GM12864 (cell line): ENCODE results near the gene PRDX1.

Experiments
- DNase-seq: peaks from one replicate; pipeline ENCODE4 v3.0.0-alpha.2; 2011; ENCODE audit warnings: low read depth
- H3K4me3 ChIP-seq: 2 replicates; pipeline ENCODE4 v1.5.1; 2011; ENCODE audit warnings: mild to moderate bottlenecking, low read depth, low read length, control low read depth
- TF ChIP-seq, protein P1 (sequence below): IDR thresholded peaks from 2 replicates; pipeline ENCODE4 v1.5.1; 2011; ENCODE audit warnings: low read depth, mild to moderate bottlenecking, moderate library complexity, low read length, control low read depth, inconsistent platforms; ENCODE audit errors: missing control alignments

Gene PRDX1

DNA sequence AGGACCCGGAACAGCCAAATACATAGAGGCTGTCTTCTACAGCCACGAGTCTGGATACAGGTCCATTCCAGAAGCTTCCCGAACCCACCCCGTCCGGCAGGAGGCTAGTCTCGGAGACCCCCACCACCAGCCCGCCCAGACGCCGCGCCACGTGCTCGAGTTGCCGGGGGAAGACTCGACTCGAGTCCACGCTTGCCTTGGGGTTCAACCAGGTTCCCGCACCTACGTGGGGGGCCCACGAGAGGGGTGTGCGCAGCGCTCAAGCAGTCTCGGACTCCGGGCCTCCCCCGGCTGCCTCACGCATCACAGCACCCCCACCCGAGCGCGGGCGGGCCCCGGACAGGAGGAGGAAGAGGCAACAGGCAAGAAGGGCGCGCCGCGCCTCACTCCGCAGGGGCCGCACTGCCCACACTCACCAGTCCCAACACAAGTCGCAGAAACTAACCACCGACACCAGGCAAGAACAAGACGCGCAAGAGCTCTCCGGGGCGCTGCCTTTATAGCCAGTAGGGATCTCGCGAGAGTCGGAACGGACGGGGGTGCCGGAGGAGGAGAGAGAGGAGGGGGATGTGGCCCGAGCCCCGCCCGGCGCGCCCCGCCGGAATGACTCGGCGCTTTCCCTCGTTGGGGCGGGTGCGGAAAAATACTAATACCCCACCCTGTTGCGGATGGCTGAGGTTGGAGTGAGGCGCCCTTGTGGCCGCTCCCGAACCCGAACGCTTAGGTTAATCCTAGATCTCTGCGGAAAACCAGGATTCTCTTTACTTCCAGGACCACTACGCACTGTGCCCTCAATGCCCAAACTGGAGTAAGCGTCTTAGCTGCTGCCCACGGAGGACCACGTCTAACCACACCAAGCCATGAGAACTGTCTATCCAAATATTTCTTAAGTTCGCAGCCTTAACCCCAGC lies at the start of gene PRDX1:
Gene PRDX1, minus strand, starts transcription at position 472 of the 911 bp plus-strand sequence. CDS start 2,841 bp downstream, outside the sequence.
- peak; percentile 91 for DNase-seq
- H3K4me3 ChIP-seq = peak within 1 kb of the TSS; percentile 91

GRCh38 chr1:45570631-45571030 lies 48.9 kb upstream of the PRDX1 start:
- DNase-seq = no peak
- H3K4me3 ChIP-seq = no peak overlapping the region
- TF ChIP-seq, protein P1, sequence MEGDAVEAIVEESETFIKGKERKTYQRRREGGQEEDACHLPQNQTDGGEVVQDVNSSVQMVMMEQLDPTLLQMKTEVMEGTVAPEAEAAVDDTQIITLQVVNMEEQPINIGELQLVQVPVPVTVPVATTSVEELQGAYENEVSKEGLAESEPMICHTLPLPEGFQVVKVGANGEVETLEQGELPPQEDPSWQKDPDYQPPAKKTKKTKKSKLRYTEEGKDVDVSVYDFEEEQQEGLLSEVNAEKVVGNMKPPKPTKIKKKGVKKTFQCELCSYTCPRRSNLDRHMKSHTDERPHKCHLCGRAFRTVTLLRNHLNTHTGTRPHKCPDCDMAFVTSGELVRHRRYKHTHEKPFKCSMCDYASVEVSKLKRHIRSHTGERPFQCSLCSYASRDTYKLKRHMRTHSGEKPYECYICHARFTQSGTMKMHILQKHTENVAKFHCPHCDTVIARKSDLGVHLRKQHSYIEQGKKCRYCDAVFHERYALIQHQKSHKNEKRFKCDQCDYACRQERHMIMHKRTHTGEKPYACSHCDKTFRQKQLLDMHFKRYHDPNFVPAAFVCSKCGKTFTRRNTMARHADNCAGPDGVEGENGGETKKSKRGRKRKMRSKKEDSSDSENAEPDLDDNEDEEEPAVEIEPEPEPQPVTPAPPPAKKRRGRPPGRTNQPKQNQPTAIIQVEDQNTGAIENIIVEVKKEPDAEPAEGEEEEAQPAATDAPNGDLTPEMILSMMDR = no peak

More for the DNA sequence above, at the start of gene PRDX1:
- TF ChIP-seq, protein P1 = no peak

GRCh38 chr1:45569962-45570581 lies 48.4 kb upstream of the PRDX1 start:
- TF ChIP-seq, protein P1 = peak; percentile 99
- peak; percentile 59 for DNase-seq
- no peak overlapping the region for H3K4me3 ChIP-seq

DNA sequence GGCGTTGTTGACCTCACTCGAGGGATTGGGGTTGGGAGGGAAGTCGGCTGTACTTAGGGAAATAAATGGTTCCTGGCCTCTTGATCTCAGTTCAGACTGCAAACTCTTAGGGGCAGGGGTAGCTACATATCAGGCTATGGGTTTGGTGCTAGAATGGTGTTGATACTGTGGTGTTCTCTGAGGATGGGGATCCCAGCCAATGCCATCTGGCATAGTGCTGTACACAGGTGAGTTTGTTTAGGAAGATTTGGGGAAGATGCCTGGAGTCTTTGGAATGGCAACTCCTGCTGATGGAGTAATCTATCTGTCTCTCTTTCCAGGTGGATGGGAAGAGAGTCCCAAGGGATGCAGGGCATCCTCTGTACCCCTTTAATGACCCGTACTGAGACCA lies 47.9 kb upstream of the PRDX1 start:
- TF ChIP-seq, protein P1 = no peak
- no peak overlapping the region for H3K4me3 ChIP-seq
- no peak for DNase-seq

DNA sequence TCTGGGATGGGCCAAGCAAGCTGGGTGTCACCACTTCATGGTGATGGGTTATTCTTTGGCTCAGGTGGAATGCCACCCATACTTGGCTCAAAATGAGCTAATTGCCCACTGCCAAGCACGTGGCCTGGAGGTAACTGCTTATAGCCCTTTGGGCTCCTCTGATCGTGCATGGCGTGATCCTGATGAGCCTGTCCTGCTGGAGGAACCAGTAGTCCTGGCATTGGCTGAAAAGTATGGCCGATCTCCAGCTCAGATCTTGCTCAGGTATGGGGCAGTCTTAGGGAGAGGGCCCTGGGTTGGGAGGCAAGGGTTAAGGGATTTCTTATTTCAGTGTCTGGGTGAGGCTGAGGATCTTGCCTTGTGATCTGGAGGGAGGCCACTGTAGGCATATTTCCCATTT lies 46.7 kb upstream of the PRDX1 start:
- no peak for DNase-seq
- no peak overlapping the region for H3K4me3 ChIP-seq
- TF ChIP-seq, protein P1 = no peak

GRCh38 chr1:45567911-45568310 lies 46.2 kb upstream of the PRDX1 start:
- H3K4me3 ChIP-seq = no peak overlapping the region
- no peak for DNase-seq
- TF ChIP-seq, protein P1 = no peak
